Measurements from ENCODE around the gene DNAJC16.

The DNAJC16 gene

GRCh38 chr1:15543589-15544568, 17.2 kb downstream of the DNAJC16 start:
- H3K27me3 ChIP-seq (ENCODE audit: control insufficient read depth, insufficient read depth, low read length): no peaks in the 10 kb centered on the region
- H3K4me3 ChIP-seq (ENCODE audit: low read length): no peak overlapping the region
- no peak overlapping the region for H3K27ac ChIP-seq (ENCODE audit: low read length)
- no peaks in the 10 kb centered on the region for H3K4me1 ChIP-seq (ENCODE audit: control insufficient read depth, low read depth, low read length)
- no peak overlapping the region for H3K9ac ChIP-seq (ENCODE audit: low read length)
- no peaks in the 10 kb centered on the region for H3K9me3 ChIP-seq (ENCODE audit: control insufficient read depth, low read depth, low read length)
- peaks cover 50% of the 10 kb centered on the region for H3K36me3 ChIP-seq (ENCODE audit: control insufficient read depth, low read depth, low read length)

DNA sequence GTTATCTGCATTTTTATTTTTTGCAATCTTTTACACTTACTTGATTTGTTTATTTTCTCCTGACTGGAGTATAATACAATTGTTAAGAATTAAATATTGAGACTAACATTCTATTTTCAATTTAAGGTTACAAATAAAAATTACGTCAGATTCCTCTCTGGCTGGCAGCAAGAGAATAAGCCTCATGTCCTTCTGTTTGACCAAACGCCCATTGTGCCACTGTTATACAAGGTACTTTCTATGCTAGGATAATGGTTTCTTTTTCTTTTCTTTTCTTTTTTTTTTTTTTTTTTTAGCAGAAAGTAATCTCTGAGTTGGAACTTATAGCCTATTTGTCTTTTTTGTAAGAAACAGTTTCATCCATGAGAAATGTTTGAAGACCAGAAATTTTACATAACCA, 20.0 kb downstream of the DNAJC16 start:
- Histone ChIP-seq H3K4me1 (ENCODE audit: control insufficient read depth, low read depth, low read length) (no peaks in the 10 kb centered on the region), H3K9ac (ENCODE audit: low read length) (no peak overlapping the region), H3K36me3 (ENCODE audit: control insufficient read depth, low read depth, low read length) (peaks cover 47% of the 10 kb centered on the region), H3K9me3 (ENCODE audit: control insufficient read depth, low read depth, low read length) (no peaks in the 10 kb centered on the region), H3K4me3 (ENCODE audit: low read length) (no peak overlapping the region), H3K27ac (ENCODE audit: low read length) (no peak overlapping the region), H3K27me3 (ENCODE audit: control insufficient read depth, insufficient read depth, low read length) (no peaks in the 10 kb centered on the region)

DNA sequence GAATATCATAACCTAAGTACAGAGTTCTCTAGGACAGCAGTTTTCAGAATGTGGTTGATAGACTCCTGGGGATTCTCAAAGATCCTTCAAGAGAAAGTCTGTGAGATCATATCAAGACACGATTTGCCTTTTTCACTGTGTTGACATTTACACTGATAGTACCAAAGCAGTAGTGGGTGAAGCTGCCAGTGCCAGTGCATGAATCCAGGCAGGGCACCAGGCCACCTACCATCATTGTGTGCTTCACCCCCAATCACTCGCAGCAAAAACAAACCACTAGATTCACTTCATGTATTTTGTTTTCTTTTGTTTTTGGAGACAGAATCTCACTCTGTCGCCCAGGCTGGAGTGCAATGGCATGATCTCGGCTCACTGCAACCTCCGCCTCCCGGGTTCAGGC, 23.9 kb downstream of the DNAJC16 start:
- Histone ChIP-seq H3K27me3 (ENCODE audit: control insufficient read depth, insufficient read depth, low read length) (no peaks in the 10 kb centered on the region), H3K9ac (ENCODE audit: low read length) (no peak overlapping the region), H3K4me1 (ENCODE audit: control insufficient read depth, low read depth, low read length) (no peaks in the 10 kb centered on the region), H3K4me3 (ENCODE audit: low read length) (no peak overlapping the region), H3K36me3 (ENCODE audit: control insufficient read depth, low read depth, low read length) (peaks cover 27% of the 10 kb centered on the region), H3K9me3 (ENCODE audit: control insufficient read depth, low read depth, low read length) (no peaks in the 10 kb centered on the region), H3K27ac (ENCODE audit: low read length) (no peak overlapping the region)

DNA sequence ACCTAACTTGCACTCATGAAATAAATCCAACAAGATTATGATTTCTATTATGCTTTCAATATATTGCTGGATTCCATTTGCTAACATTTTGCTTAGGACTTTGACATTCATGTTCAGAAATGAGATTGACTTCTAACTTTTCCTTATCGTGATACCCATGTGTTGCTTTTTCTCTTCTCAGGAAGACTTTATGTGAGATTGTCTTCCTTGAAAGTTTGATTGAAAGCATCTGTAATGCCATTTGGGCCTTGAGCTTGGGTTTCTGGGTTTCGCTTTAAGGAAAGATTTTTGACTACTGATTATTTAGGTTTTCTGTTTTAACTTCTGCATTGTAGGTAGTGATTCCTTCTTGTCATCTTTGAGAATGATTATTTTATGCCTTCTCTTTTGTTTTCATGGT, 30.4 kb downstream of the DNAJC16 start:
- H3K4me3 ChIP-seq (ENCODE audit: low read length): no peak overlapping the region
- no peaks in the 10 kb centered on the region for H3K9me3 ChIP-seq (ENCODE audit: control insufficient read depth, low read depth, low read length)
- H3K36me3 ChIP-seq (ENCODE audit: control insufficient read depth, low read depth, low read length): peaks cover 21% of the 10 kb centered on the region
- no peak overlapping the region for H3K27ac ChIP-seq (ENCODE audit: low read length)
- H3K9ac ChIP-seq (ENCODE audit: low read length): no peak overlapping the region
- H3K27me3 ChIP-seq (ENCODE audit: control insufficient read depth, insufficient read depth, low read length): no peaks in the 10 kb centered on the region
- H3K4me1 ChIP-seq (ENCODE audit: control insufficient read depth, low read depth, low read length): no peaks in the 10 kb centered on the region

DNA sequence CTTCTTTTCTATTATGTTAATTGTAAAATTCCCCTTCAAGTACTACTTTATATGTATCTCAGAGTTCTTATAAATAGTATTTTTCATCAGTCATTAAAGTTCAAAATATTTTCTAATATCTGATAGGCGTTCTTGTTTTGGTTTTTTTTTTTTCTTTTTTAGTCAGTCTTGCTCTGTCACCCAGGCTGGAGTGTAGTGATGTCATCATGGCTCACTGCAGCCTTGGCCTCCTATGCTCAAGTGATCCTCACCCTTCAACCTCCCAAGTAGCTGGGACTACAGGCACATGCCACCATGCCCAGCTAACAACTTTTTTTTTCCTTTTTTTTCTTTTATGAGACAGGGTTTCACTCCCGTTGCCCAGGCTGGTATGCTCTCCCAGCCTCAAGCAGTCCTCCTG, 30.9 kb downstream of the DNAJC16 start:
- no peak overlapping the region for H3K27ac ChIP-seq (ENCODE audit: low read length)
- no peaks in the 10 kb centered on the region for H3K27me3 ChIP-seq (ENCODE audit: control insufficient read depth, insufficient read depth, low read length)
- no peaks in the 10 kb centered on the region for H3K9me3 ChIP-seq (ENCODE audit: control insufficient read depth, low read depth, low read length)
- no peak overlapping the region for H3K4me3 ChIP-seq (ENCODE audit: low read length)
- no peak overlapping the region for H3K9ac ChIP-seq (ENCODE audit: low read length)
- H3K4me1 ChIP-seq (ENCODE audit: control insufficient read depth, low read depth, low read length): no peaks in the 10 kb centered on the region
- peaks cover 27% of the 10 kb centered on the region for H3K36me3 ChIP-seq (ENCODE audit: control insufficient read depth, low read depth, low read length)

- peaks cover 32% of the 10 kb centered on the region for H3K36me3 ChIP-seq (ENCODE audit: control insufficient read depth, low read depth, low read length)
- no peak overlapping the region for H3K4me3 ChIP-seq (ENCODE audit: low read length)
- no peaks in the 10 kb centered on the region for H3K4me1 ChIP-seq (ENCODE audit: control insufficient read depth, low read depth, low read length)
- no peaks in the 10 kb centered on the region for H3K27me3 ChIP-seq (ENCODE audit: control insufficient read depth, insufficient read depth, low read length)
- no peak overlapping the region for H3K27ac ChIP-seq (ENCODE audit: low read length)
- H3K9ac ChIP-seq (ENCODE audit: low read length): no peak overlapping the region
- no peaks in the 10 kb centered on the region for H3K9me3 ChIP-seq (ENCODE audit: control insufficient read depth, low read depth, low read length)
These were observed 31.9 kb downstream of the DNAJC16 start for GRCh38 chr1:15558516-15558915.

- Histone ChIP-seq H3K27ac (ENCODE audit: low read length) (no peak overlapping the region), H3K4me3 (ENCODE audit: low read length) (no peak overlapping the region), H3K36me3 (ENCODE audit: control insufficient read depth, low read depth, low read length) (peaks cover 39% of the 10 kb centered on the region), H3K9ac (ENCODE audit: low read length) (no peak overlapping the region), H3K4me1 (ENCODE audit: control insufficient read depth, low read depth, low read length) (no peaks in the 10 kb centered on the region), H3K9me3 (ENCODE audit: control insufficient read depth, low read depth, low read length) (no peaks in the 10 kb centered on the region), H3K27me3 (ENCODE audit: control insufficient read depth, insufficient read depth, low read length) (no peaks in the 10 kb centered on the region)
These were observed 32.7 kb downstream of the DNAJC16 start for GRCh38 chr1:15559189-15559810.

DNA sequence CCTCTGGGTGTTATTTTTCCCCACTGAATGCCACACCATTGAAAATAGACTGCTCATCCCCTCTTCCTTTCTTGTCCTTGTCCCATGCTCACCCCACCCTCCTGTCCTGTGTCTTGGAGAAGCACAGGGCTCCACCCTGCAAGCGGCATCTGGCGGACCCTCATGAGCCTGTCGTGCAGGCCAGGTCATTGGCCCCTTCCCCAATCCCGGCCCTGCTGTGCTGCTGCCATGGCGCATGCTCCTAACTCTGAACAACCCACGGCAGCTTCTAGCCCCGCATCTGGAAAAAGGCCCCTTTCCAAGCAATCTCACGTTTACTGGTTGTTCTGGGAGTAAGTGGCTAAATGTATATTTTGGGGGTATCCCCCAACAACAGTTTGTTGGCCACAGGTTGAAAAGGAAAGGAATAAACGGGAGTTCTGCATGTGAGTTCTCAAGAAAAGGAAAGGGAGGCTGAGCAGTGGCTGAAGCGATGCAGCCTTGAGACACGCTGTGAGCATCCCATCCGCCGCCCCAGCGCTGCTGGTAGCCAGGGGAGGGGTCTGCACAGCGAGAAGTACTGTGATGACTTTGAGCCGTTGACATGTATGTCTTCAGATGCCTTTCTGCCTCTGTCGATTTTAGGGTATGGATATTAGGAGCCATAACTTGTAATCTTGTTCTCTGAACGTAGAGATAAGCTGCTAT, 41.9 kb downstream of the DNAJC16 start:
- no peaks in the 10 kb centered on the region for H3K27me3 ChIP-seq (ENCODE audit: control insufficient read depth, insufficient read depth, low read length)
- no peak overlapping the region for H3K27ac ChIP-seq (ENCODE audit: low read length)
- H3K4me1 ChIP-seq (ENCODE audit: control insufficient read depth, low read depth, low read length): no peaks in the 10 kb centered on the region
- no peak overlapping the region for H3K4me3 ChIP-seq (ENCODE audit: low read length)
- H3K9me3 ChIP-seq (ENCODE audit: control insufficient read depth, low read depth, low read length): no peaks in the 10 kb centered on the region
- no peak overlapping the region for H3K9ac ChIP-seq (ENCODE audit: low read length)
- peaks cover 65% of the 10 kb centered on the region for H3K36me3 ChIP-seq (ENCODE audit: control insufficient read depth, low read depth, low read length)

DNA sequence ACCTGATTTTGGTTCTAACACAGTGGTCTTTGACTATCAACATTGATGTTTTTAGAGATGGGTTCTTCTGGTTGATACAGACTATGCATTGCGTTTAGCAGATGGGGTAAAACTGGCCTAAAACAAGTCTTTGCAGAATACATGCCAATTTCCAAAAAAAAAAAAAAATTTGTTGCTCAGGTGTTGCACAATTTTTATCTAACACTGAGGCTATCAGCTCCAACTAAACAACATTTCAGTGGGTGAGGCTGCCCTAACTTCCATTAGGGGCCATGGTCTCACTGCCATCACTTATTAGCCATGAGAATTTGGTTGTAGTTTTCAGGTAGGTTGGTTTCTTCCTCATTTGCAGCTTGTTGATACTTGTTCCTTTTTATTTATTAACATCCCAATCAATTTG, 44.2 kb downstream of the DNAJC16 start:
- Histone ChIP-seq H3K9ac (ENCODE audit: low read length) (no peak overlapping the region), H3K4me1 (ENCODE audit: control insufficient read depth, low read depth, low read length) (no peaks in the 10 kb centered on the region), H3K27ac (ENCODE audit: low read length) (no peak overlapping the region), H3K27me3 (ENCODE audit: control insufficient read depth, insufficient read depth, low read length) (no peaks in the 10 kb centered on the region), H3K9me3 (ENCODE audit: control insufficient read depth, low read depth, low read length) (no peaks in the 10 kb centered on the region), H3K4me3 (ENCODE audit: low read length) (no peak overlapping the region), H3K36me3 (ENCODE audit: control insufficient read depth, low read depth, low read length) (peaks cover 49% of the 10 kb centered on the region)

DNA sequence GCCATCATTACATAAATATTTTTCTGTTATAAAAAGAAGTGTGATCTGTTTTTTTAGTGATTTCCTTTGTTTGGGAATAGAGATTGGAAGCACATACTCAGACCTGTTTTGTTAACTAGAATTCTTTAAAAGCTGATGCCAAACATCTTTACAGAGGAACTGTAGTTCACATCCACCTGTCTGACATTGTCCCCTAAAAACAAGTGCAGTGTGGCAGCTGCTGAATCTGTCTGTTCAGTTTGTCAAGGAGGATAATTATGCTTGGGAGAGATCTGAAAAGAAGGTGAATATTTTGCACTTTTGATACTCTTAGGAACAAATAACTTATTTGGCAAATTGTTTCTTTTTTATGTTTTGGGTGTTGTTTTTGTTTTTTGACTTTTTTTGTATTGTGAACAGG, 44.6 kb downstream of the DNAJC16 start:
- no peaks in the 10 kb centered on the region for H3K4me1 ChIP-seq (ENCODE audit: control insufficient read depth, low read depth, low read length)
- no peak overlapping the region for H3K4me3 ChIP-seq (ENCODE audit: low read length)
- no peaks in the 10 kb centered on the region for H3K27me3 ChIP-seq (ENCODE audit: control insufficient read depth, insufficient read depth, low read length)
- H3K36me3 ChIP-seq (ENCODE audit: control insufficient read depth, low read depth, low read length): peaks cover 45% of the 10 kb centered on the region
- no peak overlapping the region for H3K9ac ChIP-seq (ENCODE audit: low read length)
- H3K9me3 ChIP-seq (ENCODE audit: control insufficient read depth, low read depth, low read length): no peaks in the 10 kb centered on the region
- no peak overlapping the region for H3K27ac ChIP-seq (ENCODE audit: low read length)

DNA sequence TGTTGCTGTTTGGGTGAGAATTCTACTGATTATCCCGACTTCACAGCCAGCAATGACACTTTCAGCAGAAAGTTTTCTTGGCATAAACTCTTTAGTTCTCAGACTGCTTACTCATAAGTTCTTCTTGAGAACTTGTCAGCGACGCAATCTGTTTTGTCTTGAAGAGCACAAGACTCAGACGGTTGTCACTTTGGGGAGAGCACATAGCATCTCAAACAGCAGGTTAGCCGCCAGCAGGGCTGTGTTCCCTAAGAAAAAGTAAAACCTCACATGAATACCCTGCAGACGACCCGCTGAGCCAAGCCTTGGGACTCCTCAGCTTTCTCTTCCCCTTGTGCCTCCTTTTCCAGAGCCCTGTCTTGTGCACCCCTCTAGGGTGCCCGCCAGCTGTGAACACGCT, 46.8 kb downstream of the DNAJC16 start:
- Histone ChIP-seq H3K27ac (ENCODE audit: low read length) (no peak overlapping the region), H3K9me3 (ENCODE audit: control insufficient read depth, low read depth, low read length) (no peaks in the 10 kb centered on the region), H3K4me1 (ENCODE audit: control insufficient read depth, low read depth, low read length) (no peaks in the 10 kb centered on the region), H3K9ac (ENCODE audit: low read length) (no peak overlapping the region), H3K36me3 (ENCODE audit: control insufficient read depth, low read depth, low read length) (peaks cover 23% of the 10 kb centered on the region), H3K27me3 (ENCODE audit: control insufficient read depth, insufficient read depth, low read length) (no peaks in the 10 kb centered on the region), H3K4me3 (ENCODE audit: low read length) (no peak overlapping the region)

Measured in iPS-18a (cell line).